Brain pericyte (primary cell): ENCODE measurements around the gene PLG.
"Not testable (repeated sequence)": the region's sequence is repeated elsewhere in the genome, so short reads cannot be mapped to it uniquely, and the experiment has no call there.

ENCODE experiments used
- DNase-seq: peaks from one replicate; pipeline ENCODE4 v3.0.0-alpha.2; 2012; ENCODE audit warnings: low read depth, low spot score

PLG gene

GRCh38 chr6:160701918-160702680 is at the start of gene PLG:
Gene PLG, plus strand, starts transcription at chr6:160702244. Its CDS starts 61 bp downstream, at chr6:160702305.
- DNase-seq, result not testable (repeated sequence)

- DNase-seq, result no peak
Measured at GRCh38 chr6:160659562-160659961, 42.5 kb upstream of the PLG start.

DNA sequence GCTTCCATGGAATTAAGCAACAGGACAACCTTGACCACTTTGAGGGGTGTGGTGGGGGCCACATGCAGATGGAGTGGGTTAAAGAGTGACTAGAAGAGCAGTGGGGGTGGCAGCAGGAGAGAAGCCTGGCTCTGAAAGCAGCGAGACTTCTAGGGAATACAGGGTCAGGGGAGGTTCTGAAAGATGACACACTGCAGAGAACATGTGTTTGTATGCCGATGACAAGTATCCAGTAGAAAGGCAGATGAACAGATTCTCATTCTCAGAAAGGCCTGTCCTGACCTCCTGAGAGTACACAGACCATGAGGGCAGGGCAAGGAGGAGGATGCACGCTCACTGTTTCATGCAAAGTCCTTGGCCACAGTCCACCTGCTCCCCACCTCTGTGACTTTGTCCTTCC is 40.8 kb upstream of the PLG start:
- no peak for DNase-seq

DNA sequence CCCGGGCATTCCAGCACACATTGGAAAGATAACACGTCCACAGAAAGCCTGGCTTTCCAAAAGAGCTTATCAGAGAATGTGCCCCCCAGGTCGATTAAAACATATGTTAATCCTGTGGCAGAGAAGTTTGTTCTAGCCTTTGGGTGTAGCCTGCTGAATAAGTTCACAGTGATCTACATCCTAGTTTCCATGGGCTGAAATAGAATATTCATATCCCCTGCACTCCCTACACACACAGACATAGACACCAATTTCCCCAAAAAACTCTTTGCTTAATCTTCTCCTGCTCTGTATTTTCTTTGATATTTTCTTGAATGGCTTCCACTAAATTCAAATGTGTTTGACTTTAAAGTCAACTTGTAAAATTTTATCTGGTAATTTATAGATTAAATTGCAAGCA is 39.6 kb upstream of the PLG start:
- DNase-seq, result no peak

DNA sequence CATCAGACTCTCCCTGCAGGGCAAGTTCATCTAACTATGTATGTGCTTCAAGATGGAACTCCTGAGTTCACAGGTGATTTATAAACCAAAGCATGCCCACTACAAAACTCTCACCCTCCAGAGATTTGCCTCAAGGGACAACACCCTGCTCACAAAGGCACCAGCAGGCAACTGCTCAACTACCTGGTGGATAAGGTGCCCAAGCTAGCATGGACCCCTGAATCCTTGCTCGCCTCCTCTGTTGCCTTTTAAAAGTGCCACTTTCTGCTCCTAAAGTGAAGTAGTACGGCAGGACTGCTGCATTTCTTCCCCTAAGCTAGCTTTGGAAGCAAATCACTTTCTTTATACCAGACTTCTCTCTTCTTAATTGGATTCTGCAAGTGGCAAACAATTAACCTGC is 39.2 kb upstream of the PLG start:
- DNase-seq, result no peak

GRCh38 chr6:160664198-160664597 is 37.8 kb upstream of the PLG start, which contains the start of gene LPA:
Gene LPA, minus strand, starts transcription at chr6:160664275. Its CDS starts 61 bp downstream, at chr6:160664214.
- not testable (repeated sequence) for DNase-seq

DNA sequence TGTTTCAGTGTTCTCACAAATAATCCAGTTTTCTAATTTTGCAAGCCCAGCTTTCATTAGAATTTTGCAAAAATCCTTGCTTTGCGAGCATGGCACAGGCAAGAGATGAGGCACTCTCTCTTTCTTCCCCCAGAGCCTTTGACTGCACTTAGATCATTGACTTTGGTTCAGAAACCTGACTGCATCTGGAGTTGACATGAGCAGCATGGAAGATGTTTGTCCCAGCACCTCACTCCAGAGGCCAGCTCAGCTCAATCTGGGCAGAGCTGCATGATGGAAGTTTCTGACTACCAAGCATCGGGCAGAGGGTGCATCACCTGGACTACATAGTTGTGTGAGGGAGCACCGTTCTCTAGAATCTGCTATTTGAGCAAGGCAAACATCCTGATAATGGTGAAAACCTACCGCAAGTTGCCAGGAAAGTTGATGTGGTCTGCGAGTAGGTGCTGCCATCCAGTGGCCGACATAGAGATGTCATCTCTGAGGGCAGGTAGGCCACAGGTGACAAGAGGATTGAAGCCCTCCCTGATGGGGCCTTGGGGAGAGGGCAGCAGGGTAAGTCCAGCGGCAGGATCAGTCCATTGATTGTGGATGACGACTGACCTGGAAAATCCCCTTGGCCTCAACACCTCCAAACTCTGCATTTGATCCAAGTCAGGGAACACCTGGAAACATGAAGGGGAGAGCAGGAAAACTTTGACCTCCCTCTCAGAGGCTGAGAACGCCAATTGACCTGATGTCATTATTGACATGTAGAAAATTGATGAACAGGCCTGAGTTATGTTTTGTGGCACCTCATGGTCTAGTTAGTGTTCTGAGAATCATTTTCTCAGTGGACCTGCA is 34.2 kb upstream of the PLG start:
- no peak for DNase-seq

GRCh38 chr6:160668589-160668988 is 33.5 kb upstream of the PLG start:
- no peak for DNase-seq

- not testable (repeated sequence) for DNase-seq
Measured at GRCh38 chr6:160676418-160676817, 25.6 kb upstream of the PLG start.

- no peak for DNase-seq
Measured at GRCh38 chr6:160678230-160678629, 23.8 kb upstream of the PLG start.

- DNase-seq, result no peak
Measured at GRCh38 chr6:160678744-160679401, 23.2 kb upstream of the PLG start.

GRCh38 chr6:160679402-160679769 is 22.7 kb upstream of the PLG start:
- DNase-seq, result no peak

- not testable (repeated sequence) for DNase-seq
Measured at GRCh38 chr6:160685101-160685761, 16.8 kb upstream of the PLG start.

- DNase-seq, result no peak
Measured at GRCh38 chr6:160685762-160686450, 16.1 kb upstream of the PLG start.

- DNase-seq, result no peak
Measured at GRCh38 chr6:160690458-160690857, 11.6 kb upstream of the PLG start.

GRCh38 chr6:160691617-160692016 is 10.4 kb upstream of the PLG start:
- no peak for DNase-seq

GRCh38 chr6:160692369-160692959 is 9.6 kb upstream of the PLG start:
- no peak for DNase-seq

- not testable (repeated sequence) for DNase-seq
Measured at GRCh38 chr6:160695025-160695424, 7.0 kb upstream of the PLG start.

GRCh38 chr6:160695622-160696021 is 6.4 kb upstream of the PLG start:
- not testable (repeated sequence) for DNase-seq

DNA sequence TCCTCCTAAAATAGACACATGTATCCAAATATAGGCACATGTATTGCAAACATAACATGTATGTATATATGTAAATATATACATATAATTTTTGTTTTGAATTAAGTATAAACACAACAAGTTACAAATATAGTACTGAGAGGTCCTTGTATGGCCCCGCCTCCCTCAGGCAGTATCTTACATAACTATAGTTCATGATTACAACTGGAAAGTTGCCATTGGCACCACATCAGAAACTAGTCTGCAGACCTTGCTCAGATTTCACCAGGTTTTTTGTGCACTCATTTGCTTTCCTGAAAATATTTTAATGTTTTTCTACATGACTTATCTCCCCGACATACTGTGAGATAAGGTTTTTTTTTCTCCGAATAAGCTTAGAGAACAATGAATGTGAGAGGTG is 5.2 kb upstream of the PLG start:
- DNase-seq, result not testable (repeated sequence)

DNA sequence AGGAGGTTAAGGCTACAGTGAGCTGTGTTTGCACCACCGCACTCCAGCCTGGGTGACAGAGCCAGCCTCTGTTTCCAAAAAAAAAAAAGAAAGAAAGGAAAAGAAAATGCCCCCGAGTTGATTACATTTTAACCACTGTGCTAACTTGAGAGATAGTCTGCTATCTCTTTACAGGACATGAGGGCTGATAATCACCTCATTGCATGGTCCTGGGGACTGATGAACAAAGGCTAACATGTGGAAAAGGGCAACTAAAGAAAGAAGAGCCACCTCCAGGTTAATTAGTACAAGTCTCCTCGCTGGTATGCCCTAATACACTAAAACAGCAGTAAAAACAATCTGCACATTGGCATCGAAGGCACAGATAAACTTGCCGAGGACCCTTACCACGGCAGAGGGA is 4.2 kb upstream of the PLG start:
- no peak for DNase-seq
